Placental pericyte (primary cell): ENCODE results near the gene GRK3. TPM values are rescaled to one million over a fixed set of nuclear protein-coding genes. Genes with fewer than 3 reads are reported as not detected.

ENCODE experiments used
- small RNA-seq: library from RNA; depleted of rRNA; stranded (forward); fragments of <200 nt; gene quantifications from one replicate; pipeline ENCODE3, GENCODE V24; 2012; ENCODE audit warnings: low replicate concordance
- total RNA-seq: library from RNA; depleted of rRNA; stranded (reverse); fragments of >200 nt; gene quantifications from 2 replicates; pipeline ENCODE4 v1.2.3, GENCODE V29; 2012

GRK3 gene
- total RNA-seq, result 0.22 and 0.86 TPM in 2 replicates

GRCh38 chr22:25564320-25564978 is at the start of gene GRK3:
TSS of gene GRK3 (plus strand) at chr22:25564675. CDS start at chr22:25565041, 366 bp downstream.

GRCh38 chr22:25741692-25742626 is 177.5 kb downstream of the GRK3 start, which contains the start of gene MYO18B:
TSS of gene MYO18B (plus strand) at chr22:25742188. CDS start at chr22:25761093, 18,905 bp downstream.

Small RNA genes lying within 50 kb of the gene (small RNA-seq; reads per million reads assigned to genes)
- not detected for gene RNA5SP494

Other genes with a start within 250 kb of the GRK3 start
- not detected in 2 replicates for gene MYO18B, start 177.5 kb downstream of the GRK3 start, total RNA-seq